KG1 (cell line): ENCODE data around the gene SLC16A10.
"Not testable (repeated sequence)": the region's sequence is repeated elsewhere in the genome, so short reads cannot be mapped to it uniquely, and the experiment has no call there.

Experiments used
- DNase-seq: peaks from one replicate; lab custom pipeline; 2025; lab: John Stamatoyannopoulos, UW

SLC16A10 gene

GRCh38 chr6:111187874-111188273 is 100.6 kb downstream of the SLC16A10 start:
- DNase-seq: no peak

DNA sequence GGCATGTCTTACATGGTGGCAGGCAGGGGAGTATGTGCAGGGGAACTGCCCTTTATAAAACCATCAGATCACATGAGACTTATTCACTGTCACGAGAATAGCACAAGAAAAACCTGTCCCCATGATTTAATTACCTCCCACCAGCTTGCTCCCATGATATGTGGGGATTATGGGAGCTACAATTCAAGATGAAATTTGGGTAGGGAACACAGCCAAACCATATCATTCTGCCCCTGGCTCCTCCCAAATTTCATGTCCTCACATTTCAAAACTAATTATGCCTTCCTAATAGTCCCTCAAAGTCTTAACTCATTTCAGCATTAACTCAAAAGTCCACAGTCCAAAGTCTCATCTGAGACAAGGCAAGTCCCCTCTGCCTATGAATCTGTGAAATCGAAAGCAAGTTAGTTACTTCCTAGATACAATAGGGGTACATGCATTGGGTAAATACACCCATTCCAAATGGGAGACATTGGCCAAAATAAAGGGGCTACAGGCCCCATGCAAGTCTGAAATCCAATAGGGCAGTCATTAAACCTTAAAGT is 102.4 kb downstream of the SLC16A10 start:
- not testable (repeated sequence) for DNase-seq

DNA sequence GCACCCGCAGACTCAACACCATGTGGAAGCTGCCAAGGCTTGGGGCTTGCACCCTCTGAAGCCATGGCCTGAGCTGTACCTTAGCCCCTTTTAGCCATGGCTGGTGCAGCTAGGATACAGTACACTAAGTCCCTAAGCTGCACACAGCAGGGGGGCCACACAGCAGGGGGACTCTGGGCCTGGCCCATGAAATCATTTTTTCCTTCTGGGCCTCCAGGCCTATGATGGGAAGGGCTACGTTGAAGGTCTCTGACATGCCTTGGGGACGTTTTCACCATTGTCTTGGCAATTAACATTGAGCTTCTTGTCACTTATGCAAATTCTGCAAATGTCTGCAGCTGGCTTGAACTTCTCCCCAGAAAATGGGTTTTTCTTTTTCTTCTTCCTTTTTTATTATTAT is 103.3 kb downstream of the SLC16A10 start:
- no peak for DNase-seq

DNA sequence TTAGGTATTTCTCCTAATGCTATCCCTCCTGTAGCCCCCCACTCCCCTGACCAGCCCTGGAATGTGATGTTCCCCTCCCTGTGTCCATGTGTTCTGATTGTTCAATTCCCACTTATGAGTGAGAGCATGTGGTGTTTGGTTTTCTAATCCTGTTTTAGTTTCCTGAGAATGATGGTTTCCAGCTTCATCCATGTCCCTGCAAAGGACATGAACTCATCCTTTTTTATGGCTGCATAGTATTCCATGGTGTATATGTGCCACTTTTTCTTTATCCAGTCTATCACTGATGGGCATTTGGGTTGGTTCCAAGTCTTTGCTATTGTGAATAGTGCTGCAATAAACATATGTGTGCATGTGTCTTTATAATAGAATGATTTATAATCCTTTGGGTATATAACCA is 103.8 kb downstream of the SLC16A10 start:
- DNase-seq: not testable (repeated sequence)

DNA sequence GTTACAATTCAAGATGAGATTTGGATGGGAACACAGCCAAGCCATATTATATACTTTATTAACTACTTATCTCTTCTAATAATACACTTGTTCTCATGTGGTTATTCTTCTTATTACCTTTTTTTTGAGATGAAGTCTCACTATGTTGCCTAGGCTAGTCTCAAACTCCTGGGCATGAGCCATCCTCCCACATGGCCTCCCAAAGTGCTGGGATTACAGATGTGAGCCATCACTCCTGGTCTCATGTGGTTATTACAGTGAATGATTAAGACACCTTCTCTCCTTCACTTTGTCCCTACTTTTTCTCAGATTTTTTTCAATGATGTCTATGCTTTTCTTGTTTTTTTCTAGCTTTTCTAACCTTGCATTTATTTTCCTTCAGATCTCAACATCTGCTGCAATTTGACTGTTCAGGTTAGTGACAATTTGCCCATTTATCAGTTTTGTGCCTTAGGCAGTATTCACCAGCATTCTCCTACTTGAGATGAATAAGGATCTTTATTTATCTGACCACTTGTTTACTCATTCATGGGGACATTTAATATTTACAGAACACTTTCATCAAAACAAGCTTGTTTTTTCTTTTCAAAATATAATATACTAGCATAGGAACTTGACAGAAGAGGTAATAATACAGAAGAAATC is 105.7 kb downstream of the SLC16A10 start:
- no peak for DNase-seq

DNA sequence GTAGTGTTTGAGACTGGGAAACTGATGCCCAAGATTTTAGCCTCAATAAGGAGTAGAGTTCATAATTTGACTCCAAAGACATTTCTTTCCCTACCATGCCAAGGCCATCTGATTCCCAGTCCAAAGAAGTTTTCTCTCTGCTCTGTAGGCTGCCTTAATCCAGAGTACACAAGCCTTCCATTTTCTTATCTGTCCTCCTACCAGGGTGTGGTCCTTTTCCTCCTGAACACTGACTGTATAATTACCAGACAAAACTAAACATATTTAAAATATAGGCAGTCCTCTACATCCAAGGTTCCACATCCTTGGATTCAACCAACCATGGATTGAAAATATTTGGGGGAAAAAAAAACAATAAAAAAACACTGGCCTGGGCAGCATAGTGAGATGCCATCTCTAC is 108.4 kb downstream of the SLC16A10 start:
- DNase-seq: no peak

- no peak for DNase-seq
Measured at GRCh38 chr6:111198841-111199240, 111.5 kb downstream of the SLC16A10 start.

GRCh38 chr6:111199935-111200334 is 112.6 kb downstream of the SLC16A10 start:
- no peak for DNase-seq

GRCh38 chr6:111200350-111201243 is 113.3 kb downstream of the SLC16A10 start:
- no peak for DNase-seq

- DNase-seq: no peak
Measured at GRCh38 chr6:111201244-111201554, 113.9 kb downstream of the SLC16A10 start.

DNA sequence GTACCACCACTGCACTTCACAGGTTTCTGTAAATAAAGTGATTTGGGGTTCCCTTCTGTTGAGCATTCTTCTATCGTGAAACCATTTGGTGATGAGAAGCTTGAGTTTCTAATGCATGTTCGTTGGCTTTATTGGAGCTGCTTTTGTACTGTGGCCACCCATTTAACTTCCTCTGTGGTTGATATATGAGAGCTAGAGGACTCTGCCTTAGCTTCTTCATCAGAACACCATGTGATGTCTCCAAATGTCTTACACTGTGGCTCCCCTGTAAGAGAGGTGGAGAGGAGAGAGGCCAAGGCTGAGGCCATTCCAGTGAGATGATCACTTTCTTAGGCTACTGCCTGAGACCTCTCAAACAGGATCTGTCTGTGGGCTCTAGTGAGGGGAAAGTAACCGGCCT is 114.5 kb downstream of the SLC16A10 start:
- no peak for DNase-seq

- not testable (repeated sequence) for DNase-seq
Measured at GRCh38 chr6:111203539-111203938, 116.2 kb downstream of the SLC16A10 start.

DNA sequence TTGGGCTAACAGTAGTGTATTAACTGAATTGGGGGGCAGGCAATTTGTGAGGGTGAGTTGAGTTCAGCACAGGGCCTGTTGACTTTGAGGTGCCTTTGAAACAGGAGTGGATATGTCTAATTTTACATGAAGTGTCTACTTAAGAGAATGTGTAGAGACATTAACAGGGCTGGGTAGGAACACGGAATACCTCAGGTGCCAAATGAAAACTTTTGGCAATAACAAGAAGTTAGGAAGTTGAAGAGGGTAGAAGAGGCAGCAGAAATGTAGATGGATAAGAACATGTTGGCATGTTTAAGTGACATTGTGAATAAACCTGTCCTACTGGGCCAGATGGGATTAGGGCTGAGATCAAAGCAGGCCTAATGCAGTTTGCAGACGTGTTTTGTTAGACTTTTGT is 117.0 kb downstream of the SLC16A10 start:
- DNase-seq: no peak

- DNase-seq: no peak
Measured at GRCh38 chr6:111204881-111205280, 117.6 kb downstream of the SLC16A10 start.

DNA sequence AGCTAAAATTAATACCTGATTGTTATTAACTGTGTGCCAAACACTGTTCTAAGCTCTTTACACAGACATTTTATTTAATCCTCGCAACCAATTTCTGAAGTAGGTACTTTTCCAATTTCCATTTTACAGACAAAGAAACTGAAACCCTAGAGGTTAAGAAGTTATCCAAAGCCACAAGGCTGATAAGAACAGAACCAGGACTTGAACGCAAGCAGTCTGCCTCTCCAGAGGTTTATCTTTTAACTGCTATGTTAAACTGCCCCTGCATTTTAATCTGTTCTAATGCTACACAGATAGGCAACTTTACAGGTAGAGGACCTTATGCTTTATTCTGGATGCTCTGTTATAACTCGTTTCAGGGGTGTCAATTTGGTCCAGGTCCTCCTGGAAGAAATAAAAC is 118.2 kb downstream of the SLC16A10 start:
- no peak for DNase-seq

- DNase-seq: no peak
Measured at GRCh38 chr6:111207141-111207858, 120.0 kb downstream of the SLC16A10 start.

- DNase-seq: no peak
Measured at GRCh38 chr6:111208933-111209332, 121.6 kb downstream of the SLC16A10 start.

GRCh38 chr6:111210194-111210728 is 123.0 kb downstream of the SLC16A10 start:
- peak; percentile 64 for DNase-seq

- no peak for DNase-seq
Measured at GRCh38 chr6:111211411-111212030, 124.2 kb downstream of the SLC16A10 start.

GRCh38 chr6:111212625-111213024 is 125.3 kb downstream of the SLC16A10 start:
- no peak for DNase-seq

- no peak for DNase-seq
Measured at GRCh38 chr6:111215131-111215530, 127.8 kb downstream of the SLC16A10 start.

DNA sequence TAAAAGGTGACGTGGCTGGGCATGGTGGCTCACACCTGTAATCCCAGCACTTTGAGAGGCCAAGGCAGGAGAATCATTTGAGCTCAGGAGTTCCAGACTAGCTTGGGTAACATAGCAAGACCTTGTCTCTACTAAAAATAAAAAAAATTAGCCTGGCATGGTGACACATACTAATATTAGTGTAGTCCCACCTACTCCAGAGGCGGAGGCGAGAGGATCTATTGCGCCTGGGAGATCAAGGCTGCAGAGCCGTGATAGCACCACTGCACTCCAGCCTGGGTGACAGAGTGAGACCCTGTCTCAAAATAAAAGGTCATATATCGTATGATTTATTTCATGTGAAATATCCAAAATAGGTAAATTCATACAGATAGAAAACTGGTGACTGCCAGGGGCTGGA is 132.5 kb downstream of the SLC16A10 start:
- no peak for DNase-seq
